CD14-positive monocyte (primary cell): ENCODE measurements around the gene CRTC1. TPM values are rescaled to one million over a fixed set of nuclear protein-coding genes. Genes with fewer than 3 reads are reported as not detected.

ENCODE experiments used
- DNase-seq, 3 donors: peaks; one replicate each; pipeline ENCODE4 v3.0.0-alpha.2; 2011 to 2022
- H2AFZ ChIP-seq: 2 replicates; pipeline ENCODE4 v1.6.0; 2012; ENCODE audit warnings: mild to moderate bottlenecking, low read depth, low read length, inconsistent platforms; ENCODE audit not compliant: insufficient read depth, poor library complexity, severe bottlenecking
- H3K27ac ChIP-seq, 2 donors: 1 replicate in 1 of 2; 2 replicates in 1 of 2; pipeline ENCODE4 v1.5.1; 2012 to 2013; ENCODE audit warnings: low read length in 2 of 2, control low read depth in 1 of 2, inconsistent platforms in 1 of 2, low read depth in 1 of 2, mild to moderate bottlenecking in 1 of 2
- H3K27me3 ChIP-seq, 2 donors: one replicate each; pipeline versions ENCODE4 v1.6.0 to v1.6.1; 2011 to 2013; ENCODE audit warnings: low read length in 2 of 2; ENCODE audit not compliant: control insufficient read depth in 2 of 2, insufficient read depth in 2 of 2
- H3K36me3 ChIP-seq, 2 donors: replicated peaks in 1 of 2; 1 replicate in 1 of 2; 2 replicates in 1 of 2; pipeline versions ENCODE4 v1.5.1 to v1.6.1; 2012 to 2013; ENCODE audit warnings: low read length in 2 of 2, control low read depth in 1 of 2, inconsistent platforms in 1 of 2, mild to moderate bottlenecking in 1 of 2; ENCODE audit not compliant: insufficient read depth in 2 of 2, control insufficient read depth in 1 of 2
- H3K4me1 ChIP-seq, 2 donors: 1 replicate in 1 of 2; 2 replicates in 1 of 2; pipeline versions ENCODE4 v1.5.1 to v1.6.1; 2012 to 2013; ENCODE audit warnings: low read length in 2 of 2, control low read depth in 1 of 2, inconsistent platforms in 1 of 2, mild to moderate bottlenecking in 1 of 2, moderate library complexity in 1 of 2; ENCODE audit not compliant: insufficient read depth in 2 of 2, control insufficient read depth in 1 of 2
- H3K4me2 ChIP-seq: replicated peaks from 2 replicates; pipeline ENCODE3; 2012; ENCODE audit warnings: low read length, moderate library complexity, mild to moderate bottlenecking; ENCODE audit not compliant: poor library complexity, severe bottlenecking; ENCODE audit errors: extremely low read depth
- H3K4me3 ChIP-seq, 3 experiments: fragments of 200-600 bp in 1 of 3; sonication (generic) in 1 of 3; replicated peaks in 1 of 3; 1 replicate in 2 of 3; 2 replicates in 1 of 3; pipeline ENCODE4 v1.5.1; 2011 to 2013; ENCODE audit warnings: low read length in 3 of 3, mild to moderate bottlenecking in 3 of 3, control low read depth in 2 of 3, low read depth in 2 of 3, inconsistent platforms in 1 of 3, moderate library complexity in 1 of 3
- H3K79me2 ChIP-seq: 2 replicates; pipeline ENCODE4 v1.6.0; 2012; ENCODE audit warnings: mild to moderate bottlenecking, control low read depth, inconsistent platforms, low read length, moderate library complexity; ENCODE audit not compliant: insufficient read depth
- H3K9ac ChIP-seq: 2 replicates; pipeline ENCODE4 v1.6.0; 2017; ENCODE audit warnings: low read length, mild to moderate bottlenecking; ENCODE audit not compliant: insufficient read depth, poor library complexity, severe bottlenecking
- H3K9me3 ChIP-seq, 2 donors: replicated peaks in 1 of 2; 1 replicate in 1 of 2; 2 replicates in 1 of 2; pipeline versions ENCODE4 v1.5.1 to v1.6.1; 2012 to 2013; ENCODE audit warnings: low read length in 2 of 2, control low read depth in 1 of 2; ENCODE audit not compliant: control insufficient read depth in 1 of 2, insufficient read depth in 1 of 2
- H4K20me1 ChIP-seq: 2 replicates; pipeline ENCODE4 v1.6.0; 2012; ENCODE audit warnings: mild to moderate bottlenecking, low read length, control low read depth, moderate library complexity; ENCODE audit not compliant: insufficient read depth
- H3K27ac Mint-ChIP-seq, 7 donors: one replicate each; pipeline ENCODE4 v1.8.0; 2020; ENCODE audit warnings: mild to moderate bottlenecking in 7 of 7, mixed read lengths in 7 of 7, moderate library complexity in 6 of 7, inconsistent platforms in 2 of 7
- H3K27me3 Mint-ChIP-seq, 3 donors: one replicate each; pipeline ENCODE4 v1.8.0; 2021 to 2022; ENCODE audit warnings: low read depth in 3 of 3, mild to moderate bottlenecking in 3 of 3, mixed read lengths in 3 of 3, moderate library complexity in 3 of 3, inconsistent platforms in 1 of 3
- H3K36me3 Mint-ChIP-seq, 2 donors: one replicate each; pipeline ENCODE4 v1.8.0; 2020; ENCODE audit warnings: mixed read lengths in 2 of 2, inconsistent platforms in 1 of 2, mild to moderate bottlenecking in 1 of 2
- H3K4me1 Mint-ChIP-seq: one replicate; pipeline ENCODE4 v1.8.0; 2020; ENCODE audit warnings: mild to moderate bottlenecking, mixed read lengths
- H3K4me3 Mint-ChIP-seq, 2 donors: one replicate each; pipeline ENCODE4 v1.8.0; 2020; ENCODE audit warnings: mild to moderate bottlenecking in 2 of 2, mixed read lengths in 2 of 2, moderate library complexity in 1 of 2
- H3K9me3 Mint-ChIP-seq, 7 donors: one replicate each; pipeline ENCODE4 v1.8.0; 2020 to 2022; ENCODE audit warnings: mixed read lengths in 7 of 7, mild to moderate bottlenecking in 6 of 7, moderate library complexity in 6 of 7, inconsistent platforms in 2 of 7
- WGBS: methylation state at CpG from one replicate; pipeline ENCODE4 v1.1.5; 2013; ENCODE audit warnings: missing lambda C conversion rate; ENCODE audit not compliant: insufficient coverage; 5-methylcytosine and 5-hydroxymethylcytosine counted together
- intact Hi-C, 2 donors: fragments of 100-400 bp; cut with micrococcal nuclease; formaldehyde crosslinking; loops; one replicate each; pipeline versions ENCODE4 v1.15.0 to v1.15.1; 2023
- polyA plus RNA-seq, 3 donors: library from polyadenylated mRNA; depleted of rRNA in 1 of 3; unstranded in 2 of 3; stranded (reverse) in 1 of 3; fragments of 300-500 nt in 2 of 3; fragments of >200 nt in 1 of 3; fragmentation: Illumina TruSeq in 2 of 3; gene quantifications; 1 replicate in 2 of 3; 2 replicates in 1 of 3; pipeline ENCODE4 v1.2.3, GENCODE V29; 2012 to 2021
- TF ChIP-seq, protein P1 (sequence below): fragments of 200-600 bp; IDR thresholded peaks from one replicate; pipeline ENCODE4 v1.8.0; 2022; ENCODE audit warnings: antibody characterized with exemption, mild to moderate bottlenecking

CRTC1 gene
- polyA plus RNA-seq, 3 donors, result 0.28 to 9.2 (median 0.55) TPM

DNA sequence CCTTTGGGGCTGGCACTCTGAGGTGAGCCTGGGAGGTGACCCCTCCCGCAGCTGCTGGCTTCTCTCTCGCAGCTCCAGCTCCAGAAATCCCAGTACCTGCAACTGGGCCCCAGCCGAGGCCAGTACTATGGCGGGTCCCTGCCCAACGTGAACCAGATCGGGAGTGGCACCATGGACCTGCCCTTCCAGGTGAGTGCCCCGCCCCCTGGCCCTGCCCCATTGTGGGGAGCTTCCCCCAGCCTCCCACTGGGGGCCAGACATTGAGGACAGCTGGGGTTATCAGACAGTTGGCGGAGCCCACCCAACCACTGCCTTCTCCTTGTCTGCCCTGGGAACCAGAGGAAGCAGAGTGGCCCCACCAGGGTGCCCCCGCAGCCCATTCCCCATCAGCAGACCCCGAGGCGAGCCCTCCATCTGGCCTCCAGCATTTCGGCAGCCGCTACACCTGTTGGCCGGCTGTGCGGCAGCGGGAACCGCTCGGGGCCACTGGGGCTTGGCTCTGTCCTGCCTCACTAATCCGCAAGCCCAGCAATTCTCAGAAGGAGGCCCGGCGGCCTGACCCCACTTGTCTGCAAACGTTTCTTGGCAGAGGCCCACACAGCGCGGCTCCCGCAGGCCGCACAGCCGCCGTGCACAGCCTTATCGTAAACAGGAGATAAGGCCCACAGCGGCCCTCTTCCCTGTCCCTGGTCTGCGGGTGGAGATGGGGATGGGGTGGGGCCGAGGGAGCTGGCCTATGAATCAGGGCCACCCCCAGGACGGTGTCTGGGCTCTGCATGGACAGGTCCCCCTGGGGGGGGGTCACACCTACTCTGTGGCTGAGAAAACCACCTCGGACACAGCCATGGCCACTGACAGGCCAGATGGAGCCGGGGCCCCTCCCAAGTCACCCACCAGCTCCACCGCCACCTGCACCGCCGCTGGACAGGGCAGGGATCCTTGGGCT is 59.6 kb downstream of the CRTC1 start:
- Mint-ChIP-seq H3K27me3 (peaks cover 0 to 1% (median 0%) of the 10 kb centered on the region in 3 donors), H3K36me3 (peaks cover 0 to 8% of the 10 kb centered on the region in 2 donors), H3K4me3 (no peak overlapping the region), H3K27ac (no peak overlapping the region), H3K9me3 (no peaks in the 10 kb centered on the region), H3K4me1 (no peaks in the 10 kb centered on the region)
- H3K36me3 ChIP-seq, result peaks cover 0 to 5% of the 10 kb centered on the region in 2 donors
- H2AFZ ChIP-seq, result no peak overlapping the region
- no peaks in the 10 kb centered on the region for H3K79me2 ChIP-seq
- no peaks in the 10 kb centered on the region for H3K4me1 ChIP-seq
- H3K27ac ChIP-seq, result no peak overlapping the region
- no peak for DNase-seq
- TF ChIP-seq, protein P1, sequence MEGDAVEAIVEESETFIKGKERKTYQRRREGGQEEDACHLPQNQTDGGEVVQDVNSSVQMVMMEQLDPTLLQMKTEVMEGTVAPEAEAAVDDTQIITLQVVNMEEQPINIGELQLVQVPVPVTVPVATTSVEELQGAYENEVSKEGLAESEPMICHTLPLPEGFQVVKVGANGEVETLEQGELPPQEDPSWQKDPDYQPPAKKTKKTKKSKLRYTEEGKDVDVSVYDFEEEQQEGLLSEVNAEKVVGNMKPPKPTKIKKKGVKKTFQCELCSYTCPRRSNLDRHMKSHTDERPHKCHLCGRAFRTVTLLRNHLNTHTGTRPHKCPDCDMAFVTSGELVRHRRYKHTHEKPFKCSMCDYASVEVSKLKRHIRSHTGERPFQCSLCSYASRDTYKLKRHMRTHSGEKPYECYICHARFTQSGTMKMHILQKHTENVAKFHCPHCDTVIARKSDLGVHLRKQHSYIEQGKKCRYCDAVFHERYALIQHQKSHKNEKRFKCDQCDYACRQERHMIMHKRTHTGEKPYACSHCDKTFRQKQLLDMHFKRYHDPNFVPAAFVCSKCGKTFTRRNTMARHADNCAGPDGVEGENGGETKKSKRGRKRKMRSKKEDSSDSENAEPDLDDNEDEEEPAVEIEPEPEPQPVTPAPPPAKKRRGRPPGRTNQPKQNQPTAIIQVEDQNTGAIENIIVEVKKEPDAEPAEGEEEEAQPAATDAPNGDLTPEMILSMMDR, result no peak
- no peaks in the 10 kb centered on the region for H3K27me3 ChIP-seq
- H3K4me3 ChIP-seq, result no peak overlapping the region
- H4K20me1 ChIP-seq, result peaks cover 23% of the 10 kb centered on the region
- intact Hi-C loops, result no loop called here
- no peaks in the 10 kb centered on the region for H3K9me3 ChIP-seq
- H3K9ac ChIP-seq, result no peak overlapping the region
- 92% methylated on average over 34 of the region's 38 CpGs for WGBS
- H3K4me2 ChIP-seq, result no peak overlapping the region

DNA sequence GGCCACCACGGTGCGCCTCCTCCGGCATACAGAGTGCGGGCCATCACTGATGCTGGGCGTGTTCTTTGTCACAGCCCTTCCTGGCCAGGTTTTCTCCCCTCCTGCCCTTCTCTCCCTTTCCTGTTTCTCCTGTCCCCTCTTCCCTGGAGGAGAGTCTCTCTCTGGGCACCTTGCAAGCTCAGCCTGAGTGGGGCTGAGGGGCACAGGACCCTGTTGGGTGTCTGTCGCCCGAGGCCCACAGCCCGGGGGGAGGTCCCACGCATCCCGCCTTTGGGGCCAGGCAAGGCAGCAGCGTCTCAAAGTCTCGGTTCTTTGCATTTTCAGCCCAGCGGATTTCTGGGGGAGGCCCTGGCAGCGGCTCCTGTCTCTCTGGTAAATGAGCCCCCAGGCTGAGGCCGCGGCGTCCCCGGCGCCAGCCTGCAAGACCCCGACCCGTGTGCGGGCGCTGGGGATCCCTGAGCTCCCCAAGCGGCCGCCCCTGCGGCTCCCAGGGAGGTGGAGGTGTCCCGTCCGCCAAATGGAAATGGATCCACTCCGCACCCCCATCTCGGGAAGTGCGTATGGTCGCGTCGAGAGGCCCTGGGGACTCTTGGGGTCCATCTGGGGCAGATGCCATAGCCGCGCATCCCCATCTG is 60.4 kb downstream of the CRTC1 start:
- Histone ChIP-seq H3K9me3 (no peaks in the 10 kb centered on the region), H3K4me3 (no peak overlapping the region), H3K4me2 (no peak overlapping the region), H3K27ac (no peak overlapping the region), H2AFZ (no peak overlapping the region), H3K4me1 (no peaks in the 10 kb centered on the region), H3K9ac (no peak overlapping the region), H3K27me3 (no peaks in the 10 kb centered on the region), H3K79me2 (no peaks in the 10 kb centered on the region), H4K20me1 (peaks cover 21% of the 10 kb centered on the region), H3K36me3 (peaks cover 0 to 5% of the 10 kb centered on the region in 2 donors)
- DNase-seq, result no peak
- H3K27me3 Mint-ChIP-seq, result peaks cover 0 to 1% (median 0%) of the 10 kb centered on the region in 3 donors
- no peaks in the 10 kb centered on the region for H3K4me1 Mint-ChIP-seq
- H3K9me3 Mint-ChIP-seq, result no peaks in the 10 kb centered on the region
- H3K4me3 Mint-ChIP-seq, result no peak overlapping the region
- intact Hi-C loops, result no loop called here
- 97% methylated on average over 35 of the region's 36 CpGs for WGBS
- peaks cover 0 to 8% of the 10 kb centered on the region in 2 donors for H3K36me3 Mint-ChIP-seq
- peak overlapping the region in 1 of 7 donors; percentile 5 for H3K27ac Mint-ChIP-seq
- TF ChIP-seq, protein P1, result no peak
